Nephron (organoid): ENCODE measurements around the gene MGAT4D.

Source experiments
- H3K27ac Mint-ChIP-seq, 3 experiments: 2 replicates each; pipeline ENCODE4 v1.8.0; 2020; ENCODE audit warnings: mixed read lengths in 3 of 3, mild to moderate bottlenecking in 2 of 3, moderate library complexity in 1 of 3
- H3K27me3 Mint-ChIP-seq: 2 replicates; pipeline ENCODE4 v1.8.0; 2021; ENCODE audit warnings: low read depth, mild to moderate bottlenecking, moderate library complexity, mixed read lengths
- H3K36me3 Mint-ChIP-seq: 2 replicates; pipeline ENCODE4 v1.8.0; 2020; ENCODE audit warnings: low read depth, mixed read lengths
- H3K4me1 Mint-ChIP-seq: 2 replicates; pipeline ENCODE4 v1.8.0; 2020; ENCODE audit warnings: mixed read lengths
- H3K4me3 Mint-ChIP-seq, 3 experiments: 2 replicates each; pipeline ENCODE4 v1.8.0; 2020; ENCODE audit warnings: mild to moderate bottlenecking in 3 of 3, mixed read lengths in 3 of 3, moderate library complexity in 2 of 3
- H3K9me3 Mint-ChIP-seq: 2 replicates; pipeline ENCODE4 v1.8.0; 2020; ENCODE audit warnings: mixed read lengths
- TF ChIP-seq, protein P1 (sequence below), 3 experiments: fragments of 200-600 bp; sonication (generic); IDR thresholded peaks; one replicate each; pipeline ENCODE4 v1.5.0; 2021; ENCODE audit warnings: antibody characterized with exemption in 3 of 3; ENCODE audit not compliant: unreplicated experiment in 3 of 3

Gene MGAT4D

DNA sequence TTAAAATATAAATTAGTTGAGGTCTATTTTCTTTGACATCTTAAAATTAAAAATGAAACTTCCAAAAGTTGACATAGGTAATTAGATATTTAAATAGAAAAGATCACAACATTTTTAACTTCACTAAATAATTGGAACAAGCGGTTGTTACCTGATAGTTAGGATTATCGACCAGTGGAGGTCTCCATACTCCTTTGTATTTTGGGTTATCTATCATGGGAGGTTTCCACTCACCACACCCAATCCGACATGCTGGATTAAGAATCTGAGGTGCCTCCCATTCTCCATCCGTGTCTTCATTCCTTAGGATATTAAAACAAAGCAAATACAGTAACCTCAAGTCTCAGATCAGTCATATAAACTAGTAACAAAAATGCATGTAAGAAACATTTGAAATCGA is 102.4 kb downstream of the MGAT4D start:
- TF ChIP-seq, protein P1, sequence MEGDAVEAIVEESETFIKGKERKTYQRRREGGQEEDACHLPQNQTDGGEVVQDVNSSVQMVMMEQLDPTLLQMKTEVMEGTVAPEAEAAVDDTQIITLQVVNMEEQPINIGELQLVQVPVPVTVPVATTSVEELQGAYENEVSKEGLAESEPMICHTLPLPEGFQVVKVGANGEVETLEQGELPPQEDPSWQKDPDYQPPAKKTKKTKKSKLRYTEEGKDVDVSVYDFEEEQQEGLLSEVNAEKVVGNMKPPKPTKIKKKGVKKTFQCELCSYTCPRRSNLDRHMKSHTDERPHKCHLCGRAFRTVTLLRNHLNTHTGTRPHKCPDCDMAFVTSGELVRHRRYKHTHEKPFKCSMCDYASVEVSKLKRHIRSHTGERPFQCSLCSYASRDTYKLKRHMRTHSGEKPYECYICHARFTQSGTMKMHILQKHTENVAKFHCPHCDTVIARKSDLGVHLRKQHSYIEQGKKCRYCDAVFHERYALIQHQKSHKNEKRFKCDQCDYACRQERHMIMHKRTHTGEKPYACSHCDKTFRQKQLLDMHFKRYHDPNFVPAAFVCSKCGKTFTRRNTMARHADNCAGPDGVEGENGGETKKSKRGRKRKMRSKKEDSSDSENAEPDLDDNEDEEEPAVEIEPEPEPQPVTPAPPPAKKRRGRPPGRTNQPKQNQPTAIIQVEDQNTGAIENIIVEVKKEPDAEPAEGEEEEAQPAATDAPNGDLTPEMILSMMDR (IDR thresholded peaks at IDR 0.05; ENCODE audit: unreplicated experiment in 3 of 3): no peak
- H3K9me3 Mint-ChIP-seq: no peaks in the 10 kb centered on the region
- H3K36me3 Mint-ChIP-seq: no peaks in the 10 kb centered on the region
- H3K4me1 Mint-ChIP-seq: no peaks in the 10 kb centered on the region
- no peaks in the 10 kb centered on the region for H3K27me3 Mint-ChIP-seq
- no peak overlapping the region for H3K4me3 Mint-ChIP-seq
- no peak overlapping the region for H3K27ac Mint-ChIP-seq
